ENCODE measurements around the gene C1orf74.

C1orf74 gene

DNA sequence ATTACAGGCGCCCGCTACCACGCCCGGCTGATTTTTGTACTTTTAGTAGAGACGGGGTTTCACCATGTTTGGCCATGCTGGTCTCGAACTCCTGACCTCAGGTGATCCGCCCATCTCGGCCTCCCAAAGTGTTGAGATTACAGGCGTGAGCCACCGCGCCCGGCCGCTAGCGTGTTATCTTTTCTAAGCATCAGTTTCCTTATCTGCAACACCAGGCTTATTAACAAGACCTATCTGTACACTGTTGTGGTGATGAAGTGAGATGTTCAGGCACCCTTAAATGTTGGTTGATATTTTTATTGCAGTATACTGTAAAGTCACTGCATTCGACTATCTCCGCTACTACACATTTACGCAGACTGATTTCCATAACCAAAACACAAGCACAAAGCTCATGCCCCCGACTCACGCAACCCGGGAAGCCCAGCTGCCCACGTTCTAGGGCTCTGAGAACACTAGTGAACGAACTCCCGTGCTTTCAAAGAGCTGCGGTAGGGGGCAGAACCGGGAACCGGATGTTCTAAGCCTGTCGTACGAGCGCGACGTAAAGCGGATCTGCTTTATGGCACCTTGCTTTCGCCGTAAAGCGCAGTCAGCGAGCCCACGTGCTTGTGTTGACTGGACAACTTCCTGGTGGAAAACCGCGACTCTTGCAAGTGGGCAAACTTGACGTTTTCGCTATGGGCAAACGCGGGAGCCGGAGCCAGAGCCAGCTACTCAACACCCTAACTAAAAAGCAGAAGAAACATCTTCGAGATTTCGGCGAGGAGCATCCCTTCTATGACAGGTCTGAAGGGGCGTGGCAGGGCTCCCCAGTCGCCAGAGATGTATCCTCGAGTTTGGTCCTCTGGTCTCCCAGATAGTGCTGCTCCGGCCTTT lies 43.3 kb upstream of the C1orf74 start, which contains the start of gene UTP25:
TSS of gene UTP25 (plus strand) at position 589 of the 879 bp plus-strand sequence. CDS start at position 681, 92 bp downstream.
- no peaks in the 10 kb centered on the region for H3K9me3 ChIP-seq (ENCODE audit: insufficient read depth, low read length)
- peak within 1 kb of the TSS; percentile 51 for H3K27ac ChIP-seq (ENCODE audit: low read length)
- peak within 1 kb of the TSS; percentile 93 for H3K4me3 ChIP-seq (ENCODE audit: low read length)
- H3K79me2 ChIP-seq (ENCODE audit: low read length), result peaks cover 21% of the 10 kb centered on the region
- TF ChIP-seq, protein P1, sequence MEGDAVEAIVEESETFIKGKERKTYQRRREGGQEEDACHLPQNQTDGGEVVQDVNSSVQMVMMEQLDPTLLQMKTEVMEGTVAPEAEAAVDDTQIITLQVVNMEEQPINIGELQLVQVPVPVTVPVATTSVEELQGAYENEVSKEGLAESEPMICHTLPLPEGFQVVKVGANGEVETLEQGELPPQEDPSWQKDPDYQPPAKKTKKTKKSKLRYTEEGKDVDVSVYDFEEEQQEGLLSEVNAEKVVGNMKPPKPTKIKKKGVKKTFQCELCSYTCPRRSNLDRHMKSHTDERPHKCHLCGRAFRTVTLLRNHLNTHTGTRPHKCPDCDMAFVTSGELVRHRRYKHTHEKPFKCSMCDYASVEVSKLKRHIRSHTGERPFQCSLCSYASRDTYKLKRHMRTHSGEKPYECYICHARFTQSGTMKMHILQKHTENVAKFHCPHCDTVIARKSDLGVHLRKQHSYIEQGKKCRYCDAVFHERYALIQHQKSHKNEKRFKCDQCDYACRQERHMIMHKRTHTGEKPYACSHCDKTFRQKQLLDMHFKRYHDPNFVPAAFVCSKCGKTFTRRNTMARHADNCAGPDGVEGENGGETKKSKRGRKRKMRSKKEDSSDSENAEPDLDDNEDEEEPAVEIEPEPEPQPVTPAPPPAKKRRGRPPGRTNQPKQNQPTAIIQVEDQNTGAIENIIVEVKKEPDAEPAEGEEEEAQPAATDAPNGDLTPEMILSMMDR (IDR thresholded peaks at IDR 0.05; ENCODE audit: low read depth, low read length), result peak; percentile 73
- TF ChIP-seq EZH2phosphoT487 (IDR thresholded peaks at IDR 0.05; ENCODE audit: low read depth), result no peak
- peak within 1 kb of the TSS; percentile 85 for H2AFZ ChIP-seq (ENCODE audit: low read depth, low read length)
- no peaks in the 10 kb centered on the region for H4K20me1 ChIP-seq (ENCODE audit: insufficient read depth, low read length)
- peaks cover 23% of the 10 kb centered on the region for H3K4me1 ChIP-seq (ENCODE audit: low read length)
- H3K36me3 ChIP-seq (replicated peaks; ENCODE audit: low read depth, low read length), result peaks cover 17% of the 10 kb centered on the region
- H3K27me3 ChIP-seq (ENCODE audit: low read depth, low read length), result no peaks in the 10 kb centered on the region
- peak within 1 kb of the TSS; percentile 90 for H3K9ac ChIP-seq (ENCODE audit: low read length)
- H3K4me2 ChIP-seq (ENCODE audit: low read length), result peak within 1 kb of the TSS; percentile 75

DNA sequence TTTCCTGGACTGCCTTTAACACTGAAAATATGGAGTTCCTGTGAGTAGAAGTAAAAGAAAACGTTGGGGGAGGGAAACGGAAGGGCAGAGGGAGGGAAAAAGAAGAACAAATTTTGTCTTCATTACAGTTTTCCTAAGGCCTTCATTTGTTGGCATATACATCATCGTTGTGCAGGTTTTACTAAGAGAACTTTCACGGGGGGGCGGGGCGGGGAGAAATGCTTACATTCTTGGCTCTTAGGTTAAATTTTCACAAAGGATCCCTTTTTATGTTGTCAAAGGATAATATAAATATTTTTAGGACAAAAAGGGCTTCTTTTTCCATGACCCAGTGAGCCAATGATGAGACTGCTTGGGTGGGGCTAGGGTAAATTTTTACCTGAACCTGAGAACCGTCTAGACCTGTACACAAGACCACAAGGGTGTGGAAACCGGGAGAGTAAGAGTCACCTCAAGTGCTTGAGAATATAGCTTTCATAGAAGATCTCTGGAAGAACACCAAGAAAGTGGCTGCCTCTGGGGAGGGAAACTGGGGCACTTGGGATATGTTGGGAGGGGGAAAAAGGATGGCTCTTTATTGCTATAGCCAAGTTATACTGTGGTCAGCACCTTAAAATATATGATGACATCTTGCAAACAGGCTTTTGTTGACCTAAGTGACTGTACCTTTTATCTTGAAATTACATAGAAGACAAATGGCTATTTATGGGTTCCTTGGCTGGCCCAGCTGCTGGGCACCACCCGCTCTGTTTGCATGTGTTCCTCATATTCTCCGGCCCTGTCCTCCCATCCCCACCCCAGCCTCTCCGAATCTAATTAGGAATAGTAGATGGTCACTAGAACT lies 41.5 kb upstream of the C1orf74 start:
- Histone ChIP-seq H4K20me1 (ENCODE audit: insufficient read depth, low read length) (no peaks in the 10 kb centered on the region), H3K4me2 (ENCODE audit: low read length) (no peak overlapping the region), H3K27ac (ENCODE audit: low read length) (no peak overlapping the region), H3K9ac (ENCODE audit: low read length) (no peak overlapping the region), H3K27me3 (ENCODE audit: low read depth, low read length) (peaks cover 7% of the 10 kb centered on the region), H3K36me3 (replicated peaks; ENCODE audit: low read depth, low read length) (peaks cover 5% of the 10 kb centered on the region), H3K79me2 (ENCODE audit: low read length) (peaks cover 21% of the 10 kb centered on the region), H2AFZ (ENCODE audit: low read depth, low read length) (no peak overlapping the region), H3K4me3 (ENCODE audit: low read length) (no peak overlapping the region), H3K9me3 (ENCODE audit: insufficient read depth, low read length) (no peaks in the 10 kb centered on the region), H3K4me1 (ENCODE audit: low read length) (peaks cover 24% of the 10 kb centered on the region)
- TF ChIP-seq, protein P1 (IDR thresholded peaks at IDR 0.05; ENCODE audit: low read depth, low read length), result no peak
- no peak for TF ChIP-seq EZH2phosphoT487 (IDR thresholded peaks at IDR 0.05; ENCODE audit: low read depth)

DNA sequence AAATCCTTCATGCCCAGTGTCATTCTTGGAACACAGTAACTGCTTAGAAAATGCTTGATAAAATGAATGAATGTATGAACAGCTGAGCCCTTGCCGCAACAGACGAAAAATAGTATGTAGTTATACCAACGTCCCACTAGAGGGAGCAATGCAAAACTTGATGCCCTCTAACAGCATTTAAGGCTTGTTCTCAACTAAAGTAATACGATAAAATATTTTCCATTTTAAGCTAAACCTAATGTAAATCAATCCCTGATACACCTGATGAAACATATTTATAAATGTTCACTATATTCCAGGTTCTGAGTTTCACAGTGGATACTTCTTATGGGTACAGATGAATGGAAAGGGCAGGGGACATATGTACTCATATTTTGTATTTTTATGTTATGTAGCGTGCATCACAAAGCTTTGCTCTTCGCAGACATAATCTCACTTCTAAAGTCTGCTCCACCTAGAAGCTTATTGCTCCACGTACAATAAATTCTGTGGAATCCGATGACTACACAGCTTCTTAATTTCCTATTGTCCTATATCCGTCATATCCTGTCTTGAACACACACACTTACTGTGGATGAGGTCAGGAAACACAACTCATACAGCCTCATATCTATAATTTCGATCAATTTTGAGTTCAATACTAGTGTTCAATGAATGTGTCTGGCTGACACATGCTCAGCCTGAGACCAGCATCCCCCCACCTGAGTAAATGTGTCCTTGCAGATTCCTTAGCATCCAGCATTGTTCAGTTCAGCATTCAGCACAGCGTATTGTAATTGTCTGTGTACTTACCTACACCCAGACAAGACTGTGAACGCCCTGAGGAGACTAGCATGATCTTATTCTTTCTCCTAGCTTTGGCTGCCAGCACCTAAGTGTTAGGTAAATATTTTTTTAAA lies 39.0 kb upstream of the C1orf74 start:
- peak overlapping the region; percentile 73 for H3K4me2 ChIP-seq (ENCODE audit: low read length)
- peaks cover 16% of the 10 kb centered on the region for H3K4me1 ChIP-seq (ENCODE audit: low read length)
- no peaks in the 10 kb centered on the region for H4K20me1 ChIP-seq (ENCODE audit: insufficient read depth, low read length)
- peaks cover 6% of the 10 kb centered on the region for H3K79me2 ChIP-seq (ENCODE audit: low read length)
- no peak for TF ChIP-seq EZH2phosphoT487 (IDR thresholded peaks at IDR 0.05; ENCODE audit: low read depth)
- TF ChIP-seq, protein P1 (IDR thresholded peaks at IDR 0.05; ENCODE audit: low read depth, low read length), result peak; percentile 90
- peaks cover 22% of the 10 kb centered on the region for H3K27me3 ChIP-seq (ENCODE audit: low read depth, low read length)
- H2AFZ ChIP-seq (ENCODE audit: low read depth, low read length), result peak overlapping the region; percentile 96
- H3K4me3 ChIP-seq (ENCODE audit: low read length), result peak overlapping the region; percentile 59
- H3K36me3 ChIP-seq (replicated peaks; ENCODE audit: low read depth, low read length), result no peaks in the 10 kb centered on the region
- no peak overlapping the region for H3K27ac ChIP-seq (ENCODE audit: low read length)
- H3K9ac ChIP-seq (ENCODE audit: low read length), result peak overlapping the region; percentile 7; the same call in 1 of the 2 replicates
- no peaks in the 10 kb centered on the region for H3K9me3 ChIP-seq (ENCODE audit: insufficient read depth, low read length)
